HCT116 (cell line): ENCODE data around the gene VAPA. TPM values are rescaled to one million over a fixed set of nuclear protein-coding genes. Genes with fewer than 3 reads are reported as not detected.

Experiments used
- ATAC-seq: fragments of 200-7000 bp; cut with Tn5 transposase; 2 replicates; pipeline ENCODE4 v1.9.1; 2020; ENCODE audit warnings: mild to moderate bottlenecking, moderate library complexity
- BruUV-seq: library from RNA; stranded (reverse); fragments of 400-500 nt; replicated peaks from 2 replicates; lab custom pipeline; 2021; lab: Mats Ljungman, UMichigan
- CTCF ChIA-PET: fragments of 300-600 bp; sonication (Branson Sonifier 250); formaldehyde crosslinking; loops from one replicate; lab custom pipeline; 2021; ENCODE audit warnings: antibody characterized with exemption; lab: Charles Lee
- POLR2A ChIA-PET: fragments of 300-600, 350-600 bp; sonication (Branson Sonifier 250); formaldehyde crosslinking; loops from one replicate; lab custom pipeline; 2021; ENCODE audit warnings: antibody characterized with exemption; lab: Charles Lee
- RAD21 ChIA-PET, 2 experiments: fragments of 300-600 bp; sonication (Branson Sonifier 250); formaldehyde crosslinking; loops; one replicate each; lab custom pipeline; 2023; ENCODE audit warnings: low total read pairs in 2 of 2; ENCODE audit not compliant: uncharacterized antibody in 2 of 2, unreplicated experiment in 2 of 2, low non-redundant PET in 1 of 2; lab: Charles Lee
- DNase-seq: peaks from one replicate; pipeline ENCODE4 v3.0.0-alpha.2; 2010; ENCODE audit warnings: low read depth, low spot score
- H2AFZ ChIP-seq: fragments of 200-600 bp; shearing (Covaris generic), sonication (generic); 2 replicates; pipeline ENCODE4 v1.6.1; 2017; ENCODE audit warnings: low read depth, mixed run types, mixed read lengths, antibody characterized with exemption, low read length; ENCODE audit not compliant: poor library complexity, severe bottlenecking
- H3K27ac ChIP-seq: 2 replicates; pipeline ENCODE4 v1.5.1; 2012; ENCODE audit warnings: low read depth, low read length
- H3K27me3 ChIP-seq: fragments of 200-600 bp; sonication (generic); 2 replicates; pipeline ENCODE4 v1.6.1; 2016; ENCODE audit warnings: mixed run types, low read length, mixed read lengths; ENCODE audit not compliant: insufficient read depth
- H3K36me3 ChIP-seq, 2 experiments: fragments of 200-500 bp in 1 of 2; fragments of 200-600 bp in 1 of 2; sonication (Bioruptor generic) in 1 of 2; sonication (generic) in 1 of 2; 2 replicates each; pipeline versions ENCODE4 v1.5.1 to v1.6.1; 2014 to 2016; ENCODE audit warnings: low read length in 2 of 2, inconsistent platforms in 1 of 2, mixed read lengths in 1 of 2, mixed run types in 1 of 2; ENCODE audit not compliant: insufficient read depth in 2 of 2, control insufficient read depth in 1 of 2
- H3K4me1 ChIP-seq, 2 experiments: fragments of 200-600 bp in 1 of 2; sonication (generic) in 1 of 2; 2 replicates each; pipeline versions ENCODE4 v1.5.1 to v1.6.1; 2012 to 2017; ENCODE audit warnings: low read length in 2 of 2, inconsistent platforms in 1 of 2, mild to moderate bottlenecking in 1 of 2, mixed read lengths in 1 of 2, mixed run types in 1 of 2, moderate library complexity in 1 of 2; ENCODE audit not compliant: insufficient read depth in 2 of 2, control insufficient read depth in 1 of 2
- H3K4me2 ChIP-seq: fragments of 200-600 bp; sonication (generic); 2 replicates; pipeline ENCODE4 v1.6.1; 2017; ENCODE audit warnings: mixed run types, low read length, mixed read lengths
- H3K4me3 ChIP-seq, 2 experiments: fragments of 200-600 bp in 1 of 2; sonication (generic) in 1 of 2; replicated peaks in 1 of 2; 2 replicates each; pipeline ENCODE4 v1.5.1; 2011 to 2016; ENCODE audit warnings: low read length in 2 of 2, control low read depth in 1 of 2, low read depth in 1 of 2, mild to moderate bottlenecking in 1 of 2, mixed read lengths in 1 of 2, mixed run types in 1 of 2
- H3K79me2 ChIP-seq: fragments of 200-600 bp; sonication (generic); 2 replicates; pipeline ENCODE4 v1.6.1; 2017; ENCODE audit warnings: mild to moderate bottlenecking, mixed run types, low read length, moderate library complexity, mixed read lengths; ENCODE audit not compliant: insufficient read depth
- H3K9ac ChIP-seq: fragments of 200-600 bp; sonication (generic); 2 replicates; pipeline ENCODE4 v1.6.1; 2016; ENCODE audit warnings: low read length, mixed read lengths
- H3K9me2 ChIP-seq: fragments of 200-600 bp; sonication (generic), shearing (Covaris generic); 2 replicates; pipeline ENCODE4 v1.6.1; 2017; ENCODE audit warnings: mixed run types, mild to moderate bottlenecking, moderate library complexity; ENCODE audit not compliant: insufficient read depth
- H3K9me3 ChIP-seq, 2 experiments: fragments of 200-500 bp in 1 of 2; fragments of 200-600 bp in 1 of 2; sonication (Bioruptor generic) in 1 of 2; sonication (generic) in 1 of 2; 2 replicates each; pipeline ENCODE4 v1.6.1; 2014 to 2017; ENCODE audit warnings: low read length in 2 of 2, mixed read lengths in 2 of 2, inconsistent platforms in 1 of 2, low read depth in 1 of 2, mild to moderate bottlenecking in 1 of 2, mixed run types in 1 of 2, moderate library complexity in 1 of 2; ENCODE audit not compliant: control insufficient read depth in 1 of 2, insufficient read depth in 1 of 2
- H4K20me1 ChIP-seq: fragments of 200-600 bp; sonication (generic), shearing (Covaris generic); 2 replicates; pipeline ENCODE4 v1.6.1; 2017; ENCODE audit warnings: mixed run types, mild to moderate bottlenecking, moderate library complexity; ENCODE audit not compliant: insufficient read depth
- CBX3 ChIP-seq: IDR thresholded peaks from 2 replicates; pipeline ENCODE4 v1.6.1; 2012; ENCODE audit warnings: low read depth
- CEBPB ChIP-seq: IDR thresholded peaks from 2 replicates; pipeline ENCODE4 v1.6.1; 2012; ENCODE audit warnings: low read depth
- CTCF ChIP-seq, 3 experiments: fragments of 200-600 bp in 1 of 3; sonication (generic) in 1 of 3; IDR thresholded peaks in 2 of 3; conservative IDR thresholded peaks in 1 of 3; 2 replicates each; pipeline ENCODE4 v1.5.1; 2012 to 2017; ENCODE audit warnings: low read depth in 2 of 3, low read length in 2 of 3, antibody characterized with exemption in 1 of 3, borderline replicate concordance in 1 of 3, control low read depth in 1 of 3, mild to moderate bottlenecking in 1 of 3, mixed read lengths in 1 of 3, mixed run types in 1 of 3, moderate library complexity in 1 of 3; ENCODE audit not compliant: insufficient read depth in 1 of 3
- EGR1 ChIP-seq: IDR thresholded peaks from 2 replicates; pipeline ENCODE4 v1.6.1; 2012; ENCODE audit warnings: low read depth
- ELF1 ChIP-seq: IDR thresholded peaks from 2 replicates; pipeline ENCODE4 v1.6.1; 2012; ENCODE audit warnings: low read depth, borderline replicate concordance
- EZH2 ChIP-seq: fragments of 200-600 bp; sonication (generic); IDR thresholded peaks from 2 replicates; pipeline ENCODE4 v1.6.1; 2017; ENCODE audit warnings: antibody characterized with exemption, mixed run types
- EZH2phosphoT487 ChIP-seq: fragments of 200-600 bp; IDR thresholded peaks from 2 replicates; pipeline ENCODE4 v1.6.1; 2018; ENCODE audit warnings: antibody characterized with exemption, borderline replicate concordance
- FOSL1 ChIP-seq: IDR thresholded peaks from 2 replicates; pipeline ENCODE4 v1.6.1; 2012; ENCODE audit warnings: low read depth
- JUND ChIP-seq: IDR thresholded peaks from 2 replicates; pipeline ENCODE4 v1.6.1; 2012
- POLR2A ChIP-seq: IDR thresholded peaks from 2 replicates; pipeline ENCODE4 v1.7.0; 2011; ENCODE audit warnings: borderline replicate concordance; ENCODE audit not compliant: insufficient read depth, insufficient read length; ENCODE audit errors: extremely low read depth
- POLR2AphosphoS5 ChIP-seq: IDR thresholded peaks from 2 replicates; pipeline ENCODE4 v1.6.1; 2011; ENCODE audit warnings: mild to moderate bottlenecking, low read depth, low read length, moderate library complexity
- REST ChIP-seq: IDR thresholded peaks from 2 replicates; pipeline ENCODE4 v1.6.1; 2012; ENCODE audit warnings: low read depth
- SIN3A ChIP-seq: IDR thresholded peaks from 2 replicates; pipeline ENCODE4 v1.6.1; 2012; ENCODE audit warnings: low read depth
- SP1 ChIP-seq: IDR thresholded peaks from 2 replicates; pipeline ENCODE4 v1.6.1; 2012; ENCODE audit warnings: low read depth
- SRF ChIP-seq: IDR thresholded peaks from 2 replicates; pipeline ENCODE4 v1.6.1; 2012; ENCODE audit warnings: low read depth
- TCF7L2 ChIP-seq: IDR thresholded peaks from 2 replicates; pipeline ENCODE4 v1.7.0; 2011; ENCODE audit warnings: borderline replicate concordance, inconsistent platforms; ENCODE audit not compliant: insufficient read depth, insufficient read length; ENCODE audit errors: extremely low read depth
- YY1 ChIP-seq: IDR thresholded peaks from 2 replicates; pipeline ENCODE4 v1.6.1; 2011; ENCODE audit warnings: low read length, low read depth, moderate library complexity, mild to moderate bottlenecking; ENCODE audit not compliant: insufficient replicate concordance; ENCODE audit errors: extremely low read depth
- ZBTB33 ChIP-seq: IDR thresholded peaks from 2 replicates; pipeline ENCODE4 v1.6.1; 2011; ENCODE audit warnings: mild to moderate bottlenecking, low read length, moderate library complexity; ENCODE audit not compliant: insufficient replicate concordance; ENCODE audit errors: extremely low read depth
- ZNF274 ChIP-seq: fragments of 200-500 bp; sonication (Bioruptor generic); IDR thresholded peaks from 2 replicates; pipeline ENCODE4 v1.6.1; 2014; ENCODE audit warnings: mild to moderate bottlenecking, low read depth, low read length, inconsistent platforms
- intact Hi-C: fragments of 100-400 bp; cut with micrococcal nuclease; formaldehyde crosslinking; loops from 2 replicates; pipeline ENCODE4 v1.10.0; 2022
- total RNA-seq: library from RNA; stranded (reverse); gene quantifications from one replicate; pipeline ENCODE4 v1.2.1, GENCODE V29; 2021; ENCODE audit not compliant: unreplicated experiment
- TF ChIP-seq, protein P1 (sequence below): IDR thresholded peaks from 2 replicates; pipeline ENCODE4 v1.6.1; 2012

Gene VAPA
- total RNA-seq, 1 experiment from 2014 or later = 295 TPM

- peaks cover 7% of the 10 kb centered on the region; the same call in 1 of the 2 replicates for H4K20me1 ChIP-seq
- POLR2A ChIA-PET = no interaction called here
- BruUV-seq = no TSS peak
- peaks cover 11% of the 10 kb centered on the region for H3K79me2 ChIP-seq
- intact Hi-C loops = loop anchor here (10.0 kb wide), 1 partner anchor 296 kb away; the partner anchor contains the start of gene PPP4R1
- ATAC-seq (no peak), DNase-seq (no peak)
- H3K9ac ChIP-seq = no peak overlapping the region
- CTCF ChIA-PET = no interaction called here
- H3K27ac ChIP-seq = no peak overlapping the region
- no peak overlapping the region for H2AFZ ChIP-seq
- TF ChIP-seq ZNF274 (no peak), CBX3 (no peak), FOSL1 (no peak), ZBTB33 (no peak), TCF7L2 (no peak), SP1 (no peak), YY1 (no peak), EGR1 (no peak), ELF1 (no peak), EZH2phosphoT487 (no peak), SIN3A (no peak), EZH2 (no peak), POLR2A (no peak), CEBPB (no peak), CTCF (IDR thresholded peaks at IDR 0.05 in 2 of 3, conservative IDR thresholded peaks at IDR 0.05 in 1 of 3; ENCODE audit: borderline replicate concordance in 1 of 3, insufficient read depth in 1 of 3, low read depth in 2 of 3, low read length in 2 of 3) (no peak), JUND (no peak), REST (no peak), SRF (no peak), POLR2AphosphoS5 (no peak)
- TF ChIP-seq, protein P1, sequence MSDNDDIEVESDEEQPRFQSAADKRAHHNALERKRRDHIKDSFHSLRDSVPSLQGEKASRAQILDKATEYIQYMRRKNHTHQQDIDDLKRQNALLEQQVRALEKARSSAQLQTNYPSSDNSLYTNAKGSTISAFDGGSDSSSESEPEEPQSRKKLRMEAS = no peak
- RAD21 ChIA-PET = no interaction called here
- H3K36me3 ChIP-seq = no peaks in the 10 kb centered on the region
- peaks cover 6 to 13% of the 10 kb centered on the region in 2 experiments; a peak in 3 of 4 replicates for H3K4me1 ChIP-seq
- H3K9me3 ChIP-seq = no peaks in the 10 kb centered on the region
- H3K4me2 ChIP-seq = no peak overlapping the region
- no peaks in the 10 kb centered on the region for H3K27me3 ChIP-seq
- H3K4me3 ChIP-seq = no peak overlapping the region
- H3K9me2 ChIP-seq = no peaks in the 10 kb centered on the region
Observed at GRCh38 chr18:9910661-9911060, 3.2 kb upstream of the VAPA start.
